Measurements from ENCODE around the gene NUB1.
A peak's percentile ranks its signal among the peaks of the same experiment; 100 is the strongest.

NUB1 gene

DNA sequence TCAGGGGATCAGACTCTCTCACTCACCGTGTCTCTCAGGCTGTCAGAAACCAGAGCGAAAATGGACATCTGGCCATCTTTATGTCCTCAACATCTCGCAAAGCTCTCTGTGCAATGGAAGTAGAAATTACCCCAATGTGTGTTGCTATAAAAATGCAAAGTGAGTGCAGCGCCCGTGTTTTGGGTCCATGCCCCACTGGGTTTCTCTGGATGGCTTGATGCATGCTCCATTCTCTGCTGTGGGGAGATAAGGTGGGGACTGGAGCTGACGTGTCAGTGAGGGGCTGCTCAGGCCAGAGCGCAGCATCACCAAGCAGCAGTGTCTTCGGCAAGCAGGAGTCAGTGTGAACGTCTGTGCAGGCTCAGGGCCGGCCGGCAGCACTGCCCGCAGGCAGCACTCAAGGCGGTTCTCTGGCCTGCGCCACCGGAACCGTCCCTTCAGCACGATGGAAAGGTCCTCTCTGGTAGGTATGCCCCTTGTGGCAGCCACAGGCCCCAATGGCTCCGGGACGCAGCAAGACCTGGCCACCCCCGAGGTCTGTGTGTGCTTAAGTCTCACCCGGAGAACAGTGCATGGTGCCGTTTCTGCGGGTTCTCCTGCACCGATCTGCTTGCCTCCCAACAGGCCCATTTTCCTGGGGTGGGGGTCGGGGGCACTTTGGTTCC lies 38.1 kb downstream of the NUB1 start:
- DNase-seq = no peak

DNA sequence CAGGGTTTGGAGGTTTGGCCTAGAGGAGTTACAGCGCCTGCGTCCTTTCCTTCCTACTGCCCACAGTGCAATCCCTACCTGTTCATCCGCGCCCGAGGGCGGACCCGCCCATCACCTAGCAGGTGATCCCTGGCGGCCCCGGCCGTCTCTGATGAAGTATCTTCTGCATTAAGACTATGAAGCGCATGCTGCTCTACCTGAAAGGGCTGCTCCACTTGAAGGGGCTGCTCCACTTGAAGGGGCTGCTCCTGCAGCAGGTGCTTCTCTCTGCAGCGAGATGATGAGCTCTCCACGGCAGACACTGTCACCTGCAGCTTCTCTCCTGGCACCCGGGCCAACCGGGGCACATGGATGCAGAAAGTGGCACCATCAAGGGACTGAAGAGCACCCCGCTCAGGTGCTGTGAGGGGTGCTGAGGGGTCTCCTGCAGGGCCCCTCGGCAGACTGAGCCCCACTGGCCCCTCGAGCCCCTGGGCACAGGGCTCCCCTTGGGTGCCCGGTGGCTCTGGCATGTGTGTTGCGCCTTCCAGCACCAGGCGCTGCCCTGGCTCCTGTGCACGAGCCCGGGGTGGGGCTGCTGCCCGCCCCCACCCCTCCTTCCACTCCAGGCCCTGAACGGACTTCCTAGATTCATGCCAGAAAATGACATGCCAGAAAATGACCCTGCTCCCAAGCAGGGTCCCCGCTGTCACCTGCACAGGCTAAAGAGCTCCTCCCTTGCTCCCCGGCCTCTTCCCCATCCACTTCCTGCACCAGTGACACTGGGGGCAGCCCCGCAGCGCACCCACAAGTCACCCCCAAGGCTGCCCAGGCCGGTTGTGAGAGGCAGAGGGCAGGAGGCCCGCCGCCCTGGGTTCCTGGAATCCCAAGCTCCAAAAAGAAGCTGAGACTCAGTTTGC lies 38.8 kb downstream of the NUB1 start:
- no peak for DNase-seq

DNA sequence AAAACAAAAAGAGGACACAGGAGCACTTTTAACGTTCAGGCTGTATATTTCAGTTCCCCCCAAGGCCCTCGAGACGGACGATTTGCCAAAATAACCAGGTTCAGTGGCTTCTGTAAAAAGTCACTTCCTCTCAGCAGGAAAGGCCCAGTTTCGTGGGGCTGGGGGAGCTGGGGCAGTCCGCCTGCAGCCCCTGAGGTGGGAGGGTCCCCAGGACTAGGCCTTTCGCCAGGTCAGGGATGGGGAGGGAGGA lies 39.4 kb downstream of the NUB1 start:
- no peak for DNase-seq

DNA sequence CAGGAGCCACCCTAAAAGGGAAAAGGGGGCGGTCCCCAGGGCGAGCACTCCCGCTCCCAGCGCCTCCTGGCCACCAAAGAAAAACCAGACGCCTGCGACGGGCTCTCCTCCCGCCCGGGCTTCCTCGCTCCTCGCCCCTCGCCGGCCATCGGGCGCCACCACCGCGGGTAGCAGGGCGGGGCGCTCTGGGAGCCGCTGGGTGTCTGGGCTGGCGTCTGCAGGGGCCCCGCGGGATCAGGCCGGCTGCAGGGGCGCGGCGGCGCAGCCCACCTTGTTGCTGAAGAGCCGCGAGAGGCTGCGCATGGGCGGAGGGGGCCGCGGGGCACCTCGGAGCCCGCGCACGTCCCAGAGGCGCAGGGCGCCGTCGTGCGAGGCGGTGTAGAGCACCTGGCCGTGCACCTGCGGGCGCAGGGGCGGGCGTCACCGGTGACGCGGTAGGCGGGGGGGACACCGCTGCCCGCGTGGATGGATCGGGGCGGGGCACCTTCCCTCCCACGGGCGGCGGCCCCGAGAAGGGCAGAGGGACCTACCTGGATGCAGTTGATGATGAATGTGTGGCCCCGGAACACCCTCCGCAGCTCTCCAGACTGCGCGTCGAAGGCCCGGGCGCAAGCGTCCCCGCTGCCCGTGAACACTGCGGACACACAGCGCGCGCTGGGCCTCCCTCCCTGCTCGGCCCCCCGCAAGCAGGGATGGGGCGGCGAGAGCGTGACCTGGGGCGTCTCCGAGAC lies 39.9 kb downstream of the NUB1 start:
- peak; percentile 35 for DNase-seq

DNA sequence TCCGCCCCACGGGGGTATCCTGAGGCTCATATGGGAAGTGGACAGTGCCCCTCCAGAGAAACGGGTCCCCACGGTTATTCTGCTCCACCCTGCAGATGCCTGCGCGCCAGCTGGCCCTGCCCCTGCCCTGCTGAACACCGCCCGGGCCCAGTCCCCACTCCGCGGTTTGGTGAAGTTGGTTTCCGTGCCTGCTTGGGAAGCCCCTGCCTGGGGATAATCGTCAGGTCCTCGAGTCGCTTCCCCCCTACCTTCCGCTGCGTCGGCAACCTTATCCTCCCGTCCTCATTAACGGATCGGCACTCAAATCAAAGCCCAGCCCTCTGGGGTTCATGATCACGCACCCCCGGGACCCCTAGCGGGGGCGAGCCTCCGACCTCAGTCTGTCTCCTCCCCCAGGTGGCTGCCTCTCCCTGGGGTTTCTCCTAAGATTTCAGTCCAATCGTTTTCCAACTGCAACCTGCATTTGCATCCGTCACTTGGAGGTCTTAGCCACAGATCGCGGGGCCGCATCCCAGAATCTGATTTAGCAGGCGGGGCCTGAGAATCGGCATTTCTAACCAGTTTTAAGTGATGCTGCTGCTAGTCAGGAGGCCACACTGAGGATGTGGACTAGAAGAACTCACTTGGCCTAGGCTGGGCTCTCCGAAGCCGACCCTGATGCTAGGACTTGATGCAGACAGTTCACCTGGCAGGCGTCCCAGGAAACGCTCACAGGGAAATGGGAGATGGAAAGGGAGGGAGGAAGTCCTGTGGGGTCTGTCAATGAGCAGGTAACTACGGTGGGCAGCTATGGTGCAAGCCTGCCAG lies 40.7 kb downstream of the NUB1 start:
- DNase-seq = no peak

DNA sequence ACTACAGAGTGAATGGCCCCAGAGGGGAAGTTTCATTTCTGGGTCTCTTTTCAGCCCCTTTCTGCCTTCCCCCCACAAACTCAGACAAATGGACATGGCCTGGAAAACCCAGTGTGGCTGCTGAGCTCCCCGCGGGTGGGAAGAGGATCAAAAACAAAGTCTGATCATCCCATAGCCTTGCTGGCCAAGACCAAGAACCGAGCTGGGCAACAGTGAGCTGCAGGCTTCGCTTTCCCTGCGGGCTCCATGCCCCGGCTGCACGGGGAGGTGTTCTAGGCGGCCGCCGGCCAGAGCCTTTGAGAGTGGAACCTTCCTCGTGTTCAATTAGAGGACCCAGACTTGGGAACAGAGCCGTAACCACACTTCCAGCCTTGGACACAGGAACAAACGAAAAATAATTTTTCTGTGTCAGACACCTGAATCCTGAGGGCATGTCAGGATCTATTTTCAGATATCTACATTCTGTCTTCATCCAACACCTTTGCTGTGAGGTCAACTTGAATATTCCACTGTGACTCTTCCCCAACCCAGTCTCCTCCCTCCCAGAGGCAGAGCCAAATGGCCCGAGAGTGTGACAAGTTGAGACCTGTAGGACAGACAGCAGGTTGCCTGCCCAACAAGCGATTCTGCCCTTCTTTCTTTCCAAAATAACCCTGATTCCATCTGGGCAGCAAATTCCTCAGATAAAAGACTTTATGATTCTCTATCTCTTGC lies 42.2 kb downstream of the NUB1 start:
- no peak for DNase-seq

DNA sequence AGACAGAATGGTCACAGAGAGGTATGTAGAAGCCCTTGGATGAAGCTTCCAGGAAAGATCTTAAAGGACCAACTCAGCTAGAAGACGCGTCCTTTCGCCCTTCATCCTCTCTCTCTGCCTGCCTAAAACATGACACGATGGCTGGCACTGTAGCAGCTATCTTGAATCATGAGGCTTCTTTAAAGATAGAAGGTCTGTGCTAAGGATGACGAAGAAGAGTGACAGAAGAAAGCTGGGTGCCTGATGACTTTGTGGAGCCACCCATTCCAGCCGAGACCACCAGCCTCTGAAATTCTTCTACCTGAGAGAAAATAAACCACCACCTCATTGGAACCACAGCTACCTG lies 42.7 kb downstream of the NUB1 start:
- no peak for DNase-seq

DNA sequence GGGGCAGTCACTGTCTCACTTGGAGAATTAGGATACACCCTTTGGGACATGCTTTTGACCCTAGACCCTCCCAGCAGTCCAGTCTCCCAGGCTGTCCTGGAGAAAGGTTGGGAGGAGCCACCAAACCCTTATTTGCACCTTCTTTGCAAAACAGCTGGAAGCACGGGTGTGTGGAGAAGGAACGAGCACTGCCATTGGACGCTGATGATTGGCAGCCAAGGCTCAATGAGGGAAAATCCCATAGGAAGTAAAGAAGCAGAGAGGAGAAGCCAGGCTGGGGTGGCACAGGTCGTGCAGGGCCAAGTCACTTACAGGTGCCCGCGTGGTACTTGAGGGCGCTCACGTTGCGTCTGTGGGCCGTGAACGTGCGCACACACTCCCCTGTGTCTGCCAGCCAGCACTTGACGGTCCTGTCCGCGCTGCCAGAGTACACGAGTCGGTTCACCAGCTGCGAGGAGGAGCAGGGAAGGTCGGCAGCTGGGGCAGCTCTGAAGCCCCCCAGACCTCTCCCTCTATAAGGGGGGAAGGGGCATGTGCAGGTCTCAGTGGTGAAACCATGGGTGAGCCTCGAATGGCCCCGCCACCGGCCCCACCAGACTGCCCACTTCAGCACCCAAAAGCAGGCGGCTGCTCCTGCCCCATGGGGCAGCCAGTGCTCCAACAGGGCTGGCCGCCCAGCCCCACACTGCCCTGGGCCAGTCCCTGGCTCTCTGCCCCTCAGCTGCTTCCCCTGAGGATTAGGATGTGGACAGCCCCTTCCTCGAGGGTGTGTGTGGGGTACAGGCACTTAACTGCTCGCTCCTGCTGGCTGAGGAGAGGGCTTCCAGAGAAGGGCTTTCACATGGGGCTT lies 43.4 kb downstream of the NUB1 start:
- DNase-seq = no peak

DNA sequence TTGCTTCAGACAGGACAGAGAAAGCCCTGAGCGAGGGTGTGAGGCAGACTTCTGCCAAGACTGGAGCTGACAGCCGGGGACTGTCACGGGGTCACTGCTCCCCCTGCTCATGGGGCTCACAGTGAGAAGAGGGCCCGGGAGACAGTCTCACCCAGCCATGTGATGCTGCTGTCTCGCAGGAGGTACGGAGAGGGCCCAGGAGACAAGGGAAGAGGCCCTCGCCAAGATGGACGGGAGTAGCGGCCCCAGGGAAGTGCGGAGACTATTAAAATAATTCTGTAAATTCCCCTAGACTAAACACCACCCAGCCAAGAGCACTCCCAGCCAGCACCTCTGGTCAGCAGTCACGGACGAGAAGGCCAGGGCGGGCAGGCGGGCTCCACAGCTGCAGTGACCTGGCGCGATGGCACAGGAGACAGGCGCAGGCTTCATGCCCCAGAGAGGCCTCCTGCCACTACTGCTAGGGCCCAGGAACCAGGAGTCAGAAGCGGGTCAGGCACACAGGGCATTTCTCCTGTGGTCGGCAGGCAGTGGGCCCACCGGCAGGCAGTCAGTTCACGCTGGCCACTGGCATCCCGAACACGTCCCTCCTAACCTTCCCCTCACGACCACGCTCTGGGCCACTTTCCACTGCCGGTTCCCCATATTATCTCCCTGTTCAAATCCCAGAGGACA lies 44.2 kb downstream of the NUB1 start:
- no peak for DNase-seq

DNA sequence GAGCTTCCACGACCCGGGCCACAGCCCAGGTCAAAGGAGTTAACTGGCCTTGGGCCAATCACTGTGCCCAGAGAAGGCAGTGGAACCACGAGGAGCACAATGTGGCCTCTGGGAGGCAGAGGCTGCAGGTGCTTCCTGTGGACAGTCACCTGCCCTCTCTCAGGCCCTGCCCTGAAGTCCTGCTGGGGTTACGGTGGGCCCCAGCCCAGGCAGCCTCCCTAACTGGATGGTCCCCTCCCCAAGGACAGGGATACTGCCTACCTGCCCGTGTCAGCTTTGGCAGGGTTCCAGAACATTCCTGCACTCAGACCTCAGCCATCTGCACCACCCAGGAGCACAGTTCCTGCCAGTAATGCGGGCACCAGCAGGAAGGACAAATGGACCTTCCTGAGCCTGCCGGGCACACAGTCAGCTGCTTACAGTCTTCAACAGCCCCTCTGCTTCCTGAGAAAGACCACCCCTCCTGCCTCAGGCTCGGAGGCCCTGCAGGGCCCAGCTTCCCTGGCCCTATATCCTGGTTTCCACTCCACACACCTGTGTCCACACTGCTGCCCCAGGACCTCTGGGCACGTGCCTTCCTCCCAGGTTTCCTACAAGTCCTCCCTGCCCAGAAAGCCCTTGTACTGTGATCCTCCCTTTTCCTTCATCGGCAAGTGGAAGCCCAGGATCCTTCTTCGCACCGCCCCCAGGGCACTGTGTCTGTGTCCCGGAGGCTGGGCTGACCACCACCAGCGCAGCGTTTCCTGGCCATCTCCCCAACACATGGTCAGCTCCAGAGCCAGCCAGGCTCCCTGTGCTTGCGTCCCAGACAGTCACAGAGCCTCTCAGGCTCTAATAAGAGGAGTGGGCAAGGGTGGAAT lies 44.9 kb downstream of the NUB1 start:
- DNase-seq = no peak

DNA sequence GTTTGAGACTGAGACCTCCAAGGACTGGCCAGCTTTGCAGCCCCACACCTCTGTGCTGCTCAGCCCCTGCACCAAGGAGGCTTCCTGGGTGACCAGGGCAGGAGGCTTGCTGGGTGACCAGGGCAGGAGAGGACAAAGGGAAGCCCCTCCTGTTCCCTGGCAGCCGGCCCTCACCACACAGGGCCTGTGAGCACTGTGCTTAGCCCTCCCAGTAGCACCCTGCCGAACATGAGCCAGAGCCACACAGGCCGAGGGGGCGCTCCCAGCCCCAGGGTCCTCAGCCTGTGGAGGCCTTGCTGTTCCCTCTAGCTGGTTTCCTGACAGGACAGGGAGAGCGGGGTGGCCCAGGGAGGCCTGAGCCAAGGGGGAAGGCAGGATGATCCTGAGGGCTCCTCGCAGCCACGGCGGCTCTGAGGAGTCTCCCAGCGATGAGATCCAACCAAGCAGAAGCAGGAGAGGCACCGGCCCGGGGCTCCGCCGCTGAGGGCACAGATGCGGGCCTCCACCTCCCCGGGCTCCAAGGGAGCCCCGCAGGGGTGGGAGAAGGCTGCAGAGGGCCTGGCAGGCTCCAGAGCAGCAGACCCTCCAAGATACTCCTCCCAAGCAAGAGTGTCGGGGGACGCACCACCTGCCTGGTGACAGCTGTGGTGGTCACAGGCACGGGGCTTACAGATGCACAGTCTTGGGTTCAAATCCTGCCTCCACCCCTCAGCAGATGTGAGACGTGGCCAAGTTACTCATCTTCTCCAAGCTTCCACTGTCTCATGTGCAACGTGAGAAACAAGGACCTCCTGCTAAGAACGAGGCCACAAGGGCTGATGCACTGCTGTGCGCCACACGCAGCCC lies 45.8 kb downstream of the NUB1 start:
- no peak for DNase-seq

DNA sequence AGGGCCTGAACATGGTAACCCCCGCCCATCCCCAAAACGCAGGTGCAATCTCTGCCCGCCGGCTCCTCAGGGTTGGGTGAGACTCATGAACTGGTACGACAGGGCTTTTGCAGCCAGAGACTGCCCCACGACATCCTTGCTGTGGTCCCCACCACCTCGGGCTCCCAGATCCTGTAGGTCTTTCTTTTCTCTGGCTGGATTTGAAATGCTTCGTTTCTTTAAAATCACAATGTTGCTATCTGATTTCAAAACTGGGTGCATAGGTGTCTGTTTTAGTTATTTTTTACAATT lies 46.3 kb downstream of the NUB1 start:
- no peak for DNase-seq

DNA sequence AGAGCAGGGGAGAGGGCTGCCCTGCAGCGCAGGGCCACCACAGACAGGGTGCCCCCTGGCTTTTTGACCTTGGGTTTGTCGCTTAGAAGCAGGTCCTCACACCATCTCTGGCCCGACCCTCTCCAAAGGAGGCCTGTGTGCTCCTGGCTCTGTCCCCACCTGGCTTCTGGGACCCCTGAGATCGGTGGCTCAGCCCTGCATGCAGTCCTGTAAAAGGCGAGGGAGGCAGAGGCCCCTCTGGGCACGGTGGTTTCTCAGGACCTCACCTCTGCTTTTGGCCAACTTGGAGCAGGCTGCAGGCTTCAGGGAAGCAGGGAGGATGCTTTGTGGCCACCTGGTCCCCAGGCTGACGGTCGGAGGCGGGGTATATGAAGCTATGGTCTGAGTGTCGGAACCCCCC lies 46.8 kb downstream of the NUB1 start:
- DNase-seq = no peak

DNA sequence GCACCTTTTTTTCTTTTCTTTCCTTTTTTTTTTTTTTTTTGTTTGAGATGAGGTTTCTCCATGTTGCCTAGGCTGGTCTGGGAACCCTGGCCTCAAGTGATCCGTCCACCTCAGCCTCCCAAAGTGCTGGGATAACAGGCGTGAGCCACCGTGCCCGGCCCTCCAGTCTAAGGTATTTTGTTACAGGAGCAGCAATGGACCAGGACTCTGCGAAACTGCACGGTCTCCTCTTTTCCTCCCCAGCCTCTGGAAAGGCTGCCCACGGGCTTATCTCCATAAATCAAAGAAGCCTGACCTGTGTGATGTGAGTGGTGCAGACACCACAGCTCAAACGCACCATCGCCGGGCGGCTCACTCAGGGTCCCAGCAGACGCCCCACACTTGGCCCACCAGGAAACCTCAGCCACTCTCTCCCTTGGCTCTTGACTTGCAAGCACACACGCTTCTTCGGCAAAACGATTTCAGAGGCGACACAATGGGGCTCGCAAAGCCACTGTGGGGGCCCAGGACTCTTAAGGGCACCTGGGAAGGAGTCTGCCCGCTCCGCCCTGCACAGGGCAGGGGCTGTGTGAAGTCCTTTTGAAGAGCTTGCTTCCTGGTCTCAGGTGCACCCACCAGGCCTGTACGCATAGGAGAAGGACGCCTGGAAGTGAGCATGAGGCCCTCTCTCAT lies 47.6 kb downstream of the NUB1 start:
- DNase-seq = no peak

DNA sequence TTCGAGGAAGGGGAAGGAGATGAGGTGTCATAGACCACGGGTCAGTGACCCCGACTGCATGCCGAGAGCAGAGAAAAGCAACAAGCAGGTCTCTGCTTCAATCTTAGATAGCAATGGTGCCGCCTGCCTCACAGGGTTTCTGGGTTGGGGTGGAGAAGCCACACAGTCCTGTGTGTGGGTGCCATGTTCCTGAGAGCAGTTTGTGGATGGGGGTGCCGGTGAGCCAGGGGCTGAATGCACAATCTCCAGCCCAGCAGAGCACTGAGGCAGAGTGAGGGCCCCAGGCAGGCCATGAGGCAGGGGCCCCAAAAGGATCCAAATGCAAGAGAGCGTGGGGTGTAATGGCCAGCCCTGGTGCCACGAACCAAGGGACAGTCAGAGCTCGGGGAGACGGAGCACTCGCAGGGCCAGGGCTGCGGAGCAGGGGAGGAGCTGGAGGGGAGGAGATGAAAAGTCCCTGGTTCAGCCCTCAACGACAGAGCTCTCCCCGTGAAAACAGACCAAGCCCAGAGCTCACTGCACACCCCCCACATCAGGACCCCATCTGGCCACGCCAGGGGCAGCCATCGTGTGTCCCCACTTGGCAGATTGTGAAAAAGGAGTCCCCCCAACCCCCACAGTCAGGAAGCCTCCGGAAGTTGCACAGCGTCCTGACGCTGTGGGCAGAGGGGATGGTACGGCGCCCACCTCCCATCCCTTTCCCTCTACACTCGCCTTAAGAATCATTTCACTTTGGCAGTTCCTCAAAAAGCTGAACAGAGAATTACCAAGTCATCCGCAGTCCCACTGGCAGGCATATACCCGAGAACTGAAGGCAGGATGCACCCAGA lies 48.4 kb downstream of the NUB1 start:
- DNase-seq = no peak

DNA sequence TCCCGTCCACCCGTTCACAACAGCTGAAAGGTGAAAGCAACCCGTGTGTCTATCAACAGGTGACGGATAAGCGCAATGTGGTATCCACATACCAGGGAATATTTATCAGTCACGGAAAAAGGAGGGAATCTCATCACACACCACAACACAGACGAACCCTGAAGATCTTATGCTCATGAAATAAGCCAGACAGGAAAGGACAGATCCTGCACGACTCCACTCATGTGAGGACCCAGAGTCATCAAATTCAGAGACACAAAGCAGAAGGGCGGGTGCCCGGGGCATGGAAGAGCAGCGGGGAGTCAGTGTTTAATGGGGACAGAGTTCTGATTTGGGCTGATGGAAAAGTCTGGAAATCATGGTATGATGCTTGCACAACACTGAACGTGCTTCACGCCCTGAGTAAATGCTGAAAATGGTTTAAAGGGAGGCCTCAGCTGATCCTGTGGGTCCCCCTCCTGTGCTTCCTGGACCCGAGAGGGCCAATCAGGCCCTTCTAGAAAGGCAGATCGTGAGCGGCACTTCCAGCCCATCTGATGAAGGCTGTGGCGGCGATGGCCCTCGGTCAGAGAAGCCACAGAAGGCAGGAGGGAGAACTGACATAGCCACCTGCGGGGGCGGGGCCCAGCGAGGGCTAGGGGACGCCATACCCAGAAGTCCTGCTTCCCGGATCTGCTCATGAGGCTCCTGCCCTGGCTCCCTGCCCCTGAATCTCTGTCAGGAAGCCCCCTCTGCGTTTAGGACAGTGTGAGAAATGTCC lies 49.2 kb downstream of the NUB1 start:
- no peak for DNase-seq

DNA sequence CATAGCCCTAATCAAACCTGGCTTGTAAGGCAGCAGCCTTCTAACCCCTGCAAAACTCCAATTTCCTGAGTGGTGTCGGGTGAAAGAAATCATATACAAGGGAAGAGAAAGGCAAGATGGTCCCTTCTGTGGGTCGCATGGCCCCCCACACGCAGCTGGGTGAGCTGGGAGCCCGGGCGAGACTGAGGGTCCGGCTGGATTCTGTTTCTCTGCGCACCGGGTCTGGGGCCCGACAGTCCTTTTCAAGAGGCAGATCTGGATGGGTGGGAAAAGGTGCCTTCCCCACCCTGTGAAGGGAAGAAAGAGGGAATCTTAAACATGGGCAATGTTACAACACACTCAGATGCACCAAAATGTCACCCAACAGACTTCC lies 49.7 kb downstream of the NUB1 start:
- no peak for DNase-seq

Data from stimulated activated CD8-positive, alpha-beta memory T cell treated with anti-CD3 and anti-CD28 coated beads, Interleukin-4, amount 100 ng/mL, for 48 hours (primary cell).